Natural killer cell treated with Interleukin-12 subunit alpha and Interleukin-12 subunit beta and Interleukin-15 and Interleukin-18, amount 100 ng/mL, for 72 hours (primary cell): Measurements from ENCODE around the gene NAP1L4. TPM values are rescaled to one million over a fixed set of nuclear protein-coding genes. Genes with fewer than 3 reads are reported as not detected.

Source experiments
- ATAC-seq, 2 donors: fragments of 150-1000 bp; cut with Tn5 transposase in 1 of 2; sonication (Bioruptor Pico), chemical (Tn5 transposase) in 1 of 2; 2 replicates each; pipeline ENCODE4 v1.10.0; 2021
- DNase-seq: peaks from one replicate; pipeline ENCODE4 v3.0.0; 2022; ENCODE audit warnings: low spot score
- H3K27ac Mint-ChIP-seq, 2 donors: 1 replicate in 1 of 2; 2 replicates in 1 of 2; pipeline ENCODE4 v1.8.0; 2022; ENCODE audit warnings: mixed read lengths in 2 of 2, mild to moderate bottlenecking in 1 of 2, moderate library complexity in 1 of 2
- H3K27me3 Mint-ChIP-seq, 2 donors: 1 replicate in 1 of 2; 2 replicates in 1 of 2; pipeline ENCODE4 v1.8.0; 2022; ENCODE audit warnings: mixed read lengths in 2 of 2
- H3K36me3 Mint-ChIP-seq: one replicate; pipeline ENCODE4 v1.8.0; 2022; ENCODE audit warnings: mixed read lengths
- H3K4me1 Mint-ChIP-seq, 2 donors: 1 replicate in 1 of 2; 2 replicates in 1 of 2; pipeline ENCODE4 v1.8.0; 2022; ENCODE audit warnings: low read depth in 2 of 2, mixed read lengths in 2 of 2, mild to moderate bottlenecking in 1 of 2
- H3K4me3 Mint-ChIP-seq: one replicate; pipeline ENCODE4 v1.8.0; 2022; ENCODE audit warnings: mixed read lengths
- H3K9me3 Mint-ChIP-seq: 2 replicates; pipeline ENCODE4 v1.8.0; 2022; ENCODE audit warnings: mixed read lengths
- total RNA-seq, 2 donors: library from RNA; stranded (reverse); gene quantifications; one replicate each; pipeline ENCODE4 v1.2.3, GENCODE V29; 2022

NAP1L4 gene
- total RNA-seq, 2 donors from 2014 or later: 160 to 222 TPM

- peak overlapping the region in 1 of 2 donors; percentile 39 for H3K27ac Mint-ChIP-seq
- H3K4me3 Mint-ChIP-seq: no peak overlapping the region
- DNase-seq (no peak), ATAC-seq (no peak)
- H3K9me3 Mint-ChIP-seq: no peaks in the 10 kb centered on the region
- peaks cover 26 to 36% of the 10 kb centered on the region in 2 donors for H3K4me1 Mint-ChIP-seq
- no peaks in the 10 kb centered on the region for H3K27me3 Mint-ChIP-seq
- H3K36me3 Mint-ChIP-seq: no peaks in the 10 kb centered on the region
Observed at GRCh38 chr11:2897048-2897447, 95.1 kb downstream of the NAP1L4 start.

DNA sequence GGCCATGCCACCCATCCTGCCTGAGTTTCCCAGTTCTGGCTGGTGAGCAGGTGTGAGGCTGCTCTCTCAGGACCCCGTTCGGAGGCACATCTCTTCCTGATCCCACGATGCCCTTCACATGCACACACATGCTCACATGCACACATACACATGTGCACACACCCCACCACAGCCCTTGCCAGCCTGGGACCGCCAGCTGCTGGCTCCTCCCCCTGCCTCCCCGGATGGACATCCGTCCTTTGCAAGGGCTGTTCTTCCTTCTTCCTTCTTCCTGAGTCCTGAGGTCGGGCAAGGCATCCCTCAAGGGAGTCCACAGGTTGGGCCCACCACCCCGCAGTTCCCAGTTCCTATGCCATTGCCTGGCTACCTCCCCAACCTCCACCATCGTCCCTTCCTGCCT lies 96.1 kb downstream of the NAP1L4 start:
- H3K27me3 Mint-ChIP-seq: no peaks in the 10 kb centered on the region
- no peaks in the 10 kb centered on the region for H3K9me3 Mint-ChIP-seq
- peaks cover 31 to 34% of the 10 kb centered on the region in 2 donors for H3K4me1 Mint-ChIP-seq
- ATAC-seq: no peak
- peak overlapping the region in 1 of 2 donors; percentile 39 for H3K27ac Mint-ChIP-seq
- no peak for DNase-seq
- H3K36me3 Mint-ChIP-seq: no peaks in the 10 kb centered on the region
- no peak overlapping the region for H3K4me3 Mint-ChIP-seq

Other genes with a start within 250 kb of the NAP1L4 start
- 1 to 10 TPM; 1.2 to 2.0 TPM for gene CDKN1C, start 106.6 kb downstream of the NAP1L4 start, total RNA-seq
- gene PHLDA2, start 62.9 kb downstream of the NAP1L4 start, total RNA-seq: 1 to 10 TPM; 3.0 to 4.5 TPM
- 100 to 1,000 TPM in 1 of 2 donors, 10 to 100 TPM in 1; 88.8 to 128 TPM for gene CARS1, start 65.1 kb upstream of the NAP1L4 start, total RNA-seq
- gene OSBPL5, start 173.0 kb upstream of the NAP1L4 start, total RNA-seq: 10 to 100 TPM; 58.3 to 74.6 TPM
- not detected for gene MRGPRG, start 226.5 kb upstream of the NAP1L4 start, total RNA-seq
- gene MRGPRE, start 240.1 kb upstream of the NAP1L4 start, total RNA-seq: not detected